Caco-2 (cell line): ENCODE measurements around the gene LONP2. TPM values are rescaled to one million over a fixed set of nuclear protein-coding genes. Genes with fewer than 3 reads are reported as not detected.
"Not testable (repeated sequence)": the region's sequence is repeated elsewhere in the genome, so short reads cannot be mapped to it uniquely, and the experiment has no call there.

Experiments used
- BruUV-seq: library from RNA; stranded (reverse); fragments of 400-500 nt; replicated peaks from 2 replicates; lab custom pipeline; 2021; lab: Mats Ljungman, UMichigan
- CTCF ChIA-PET: fragments of 300-600 bp; sonication (Branson Sonifier 250); formaldehyde crosslinking; loops from one replicate; lab custom pipeline; 2022; ENCODE audit warnings: antibody characterized with exemption; lab: Charles Lee
- POLR2A ChIA-PET: fragments of 300-600 bp; sonication (Branson Sonifier 250); formaldehyde crosslinking; loops from one replicate; lab custom pipeline; 2022; ENCODE audit warnings: antibody characterized with exemption; lab: Charles Lee
- DNase-seq, 2 experiments: peaks; one replicate each; pipeline versions ENCODE4 v3.0.0 to v3.0.0-alpha.2; 2020 to 2022
- H3K27me3 ChIP-seq: replicated peaks from 2 replicates; pipeline ENCODE4 v1.6.0; 2011; ENCODE audit warnings: low read length; ENCODE audit not compliant: control insufficient read depth, insufficient read depth
- H3K36me3 ChIP-seq: 2 replicates; pipeline ENCODE4 v1.5.1; 2011; ENCODE audit warnings: low read length; ENCODE audit not compliant: control insufficient read depth, insufficient read depth
- H3K4me1 ChIP-seq: fragments of 250-450 bp; sonication (Bioruptor Pico); 2 replicates; pipeline ENCODE4 v1.5.1; 2020; ENCODE audit warnings: mild to moderate bottlenecking
- H3K4me3 ChIP-seq: 2 replicates; pipeline ENCODE4 v1.5.1; 2011; ENCODE audit warnings: low read depth, mild to moderate bottlenecking, control low read depth, low read length
- H3K9me3 ChIP-seq: fragments of 250-450 bp; sonication (Bioruptor Pico); 2 replicates; pipeline ENCODE4 v1.5.1; 2020; ENCODE audit warnings: mild to moderate bottlenecking, moderate library complexity
- H3K27ac Mint-ChIP-seq: one replicate; pipeline ENCODE4 v1.8.0; 2022; ENCODE audit warnings: mixed read lengths; ENCODE audit not compliant: unreplicated experiment
- H3K27me3 Mint-ChIP-seq: one replicate; pipeline ENCODE4 v1.8.0; 2022; ENCODE audit warnings: mixed read lengths; ENCODE audit not compliant: insufficient read depth, unreplicated experiment
- H3K36me3 Mint-ChIP-seq: one replicate; pipeline ENCODE4 v1.8.0; 2022; ENCODE audit warnings: mild to moderate bottlenecking, mixed read lengths; ENCODE audit not compliant: insufficient read depth, unreplicated experiment
- H3K4me1 Mint-ChIP-seq: one replicate; pipeline ENCODE4 v1.8.0; 2022; ENCODE audit warnings: low read depth, mixed read lengths; ENCODE audit not compliant: unreplicated experiment
- H3K4me3 Mint-ChIP-seq: one replicate; pipeline ENCODE4 v1.8.0; 2022; ENCODE audit warnings: mild to moderate bottlenecking, moderate library complexity, mixed read lengths; ENCODE audit not compliant: unreplicated experiment
- H3K9me3 Mint-ChIP-seq: one replicate; pipeline ENCODE4 v1.8.0; 2022; ENCODE audit warnings: mixed read lengths; ENCODE audit not compliant: unreplicated experiment
- intact Hi-C: fragments of 100-400 bp; cut with micrococcal nuclease; formaldehyde crosslinking; loops from one replicate; pipeline ENCODE4 v1.10.0; 2022; ENCODE audit not compliant: unreplicated experiment
- total RNA-seq: library from RNA; stranded (reverse); gene quantifications from 2 replicates; pipeline ENCODE4 v1.2.3, GENCODE V29; 2022
- TF ChIP-seq, protein P1 (sequence below), 2 experiments: fragments of 200-600 bp in 1 of 2; IDR thresholded peaks; 1 replicate in 1 of 2; 2 replicates in 1 of 2; pipeline versions ENCODE4 v1.5.1 to v1.8.0; 2011 to 2022; ENCODE audit warnings: antibody characterized with exemption in 1 of 2, control low read depth in 1 of 2, inconsistent platforms in 1 of 2, low read depth in 1 of 2, low read length in 1 of 2, mild to moderate bottlenecking in 1 of 2, moderate library complexity in 1 of 2; ENCODE audit not compliant: insufficient read depth in 1 of 2, severe bottlenecking in 1 of 2, unreplicated experiment in 1 of 2

Gene LONP2
- total RNA-seq, 1 experiment from 2014 or later: 32.1 TPM

DNA sequence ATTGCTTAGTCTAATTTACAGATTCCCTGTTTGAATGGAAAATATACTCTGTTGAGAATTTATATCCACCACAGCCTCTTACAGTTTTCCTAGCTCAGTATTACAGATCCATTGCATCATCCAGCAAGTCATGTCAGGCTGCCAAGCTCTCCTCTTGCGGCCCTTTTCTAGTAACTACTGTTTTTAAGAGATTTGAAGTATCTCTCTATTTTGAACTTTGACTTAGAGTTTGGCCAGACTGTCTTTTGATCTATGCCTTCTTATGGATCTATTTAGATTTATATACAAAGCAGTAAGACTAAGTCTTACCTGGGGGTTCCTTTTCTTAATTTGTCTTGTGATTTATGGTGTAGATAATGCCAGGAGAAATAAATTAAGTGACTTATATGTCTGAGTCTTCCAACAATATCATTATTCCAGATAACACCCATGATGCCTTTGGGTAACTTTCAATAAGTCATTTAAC lies 56.3 kb downstream of the LONP2 start:
- CTCF ChIA-PET: no interaction called here
- Histone ChIP-seq H3K36me3 (no peaks in the 10 kb centered on the region), H3K4me1 (peaks cover 8% of the 10 kb centered on the region), H3K9me3 (no peaks in the 10 kb centered on the region), H3K27me3 (no peaks in the 10 kb centered on the region), H3K4me3 (no peak overlapping the region)
- peak in 1 of 2 experiments; percentile 29 for DNase-seq
- BruUV-seq: no TSS peak
- POLR2A ChIA-PET: no interaction called here
- H3K27ac Mint-ChIP-seq: peak overlapping the region; percentile 79
- no peaks in the 10 kb centered on the region for H3K27me3 Mint-ChIP-seq
- intact Hi-C loops: no loop called here
- H3K4me3 Mint-ChIP-seq: no peak overlapping the region
- peaks cover 22% of the 10 kb centered on the region for H3K36me3 Mint-ChIP-seq
- H3K9me3 Mint-ChIP-seq: no peaks in the 10 kb centered on the region
- TF ChIP-seq, protein P1, sequence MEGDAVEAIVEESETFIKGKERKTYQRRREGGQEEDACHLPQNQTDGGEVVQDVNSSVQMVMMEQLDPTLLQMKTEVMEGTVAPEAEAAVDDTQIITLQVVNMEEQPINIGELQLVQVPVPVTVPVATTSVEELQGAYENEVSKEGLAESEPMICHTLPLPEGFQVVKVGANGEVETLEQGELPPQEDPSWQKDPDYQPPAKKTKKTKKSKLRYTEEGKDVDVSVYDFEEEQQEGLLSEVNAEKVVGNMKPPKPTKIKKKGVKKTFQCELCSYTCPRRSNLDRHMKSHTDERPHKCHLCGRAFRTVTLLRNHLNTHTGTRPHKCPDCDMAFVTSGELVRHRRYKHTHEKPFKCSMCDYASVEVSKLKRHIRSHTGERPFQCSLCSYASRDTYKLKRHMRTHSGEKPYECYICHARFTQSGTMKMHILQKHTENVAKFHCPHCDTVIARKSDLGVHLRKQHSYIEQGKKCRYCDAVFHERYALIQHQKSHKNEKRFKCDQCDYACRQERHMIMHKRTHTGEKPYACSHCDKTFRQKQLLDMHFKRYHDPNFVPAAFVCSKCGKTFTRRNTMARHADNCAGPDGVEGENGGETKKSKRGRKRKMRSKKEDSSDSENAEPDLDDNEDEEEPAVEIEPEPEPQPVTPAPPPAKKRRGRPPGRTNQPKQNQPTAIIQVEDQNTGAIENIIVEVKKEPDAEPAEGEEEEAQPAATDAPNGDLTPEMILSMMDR (IDR thresholded peaks at IDR 0.05; ENCODE audit: insufficient read depth in 1 of 2, low read depth in 1 of 2, low read length in 1 of 2, severe bottlenecking in 1 of 2, unreplicated experiment in 1 of 2): no peak
- H3K4me1 Mint-ChIP-seq: no peaks in the 10 kb centered on the region

DNA sequence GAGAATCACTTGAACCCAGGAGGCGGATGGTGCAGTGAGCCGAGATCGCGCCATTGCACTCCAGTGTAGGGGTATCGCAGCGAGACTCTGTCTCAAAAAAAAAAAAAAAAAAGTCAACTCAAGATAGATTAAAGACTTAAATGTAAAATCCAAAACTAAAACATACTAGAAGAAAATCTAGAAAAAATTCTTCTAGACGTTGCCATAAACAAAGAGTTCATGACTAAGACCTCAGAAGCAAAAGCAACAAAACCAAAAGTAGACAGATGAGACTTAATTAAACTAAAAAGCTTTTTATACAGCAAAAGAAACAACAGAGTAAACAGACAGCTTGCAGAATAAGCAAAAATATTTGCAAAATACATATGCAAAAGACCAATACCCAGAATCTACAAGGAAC lies 64.4 kb downstream of the LONP2 start:
- peaks cover 25% of the 10 kb centered on the region for H3K36me3 Mint-ChIP-seq
- H3K4me1 Mint-ChIP-seq: no peaks in the 10 kb centered on the region
- peaks cover 18% of the 10 kb centered on the region for H3K9me3 Mint-ChIP-seq
- BruUV-seq: no TSS peak
- ChIA-PET POLR2A (no interaction called here), CTCF (no interaction called here)
- Histone ChIP-seq H3K9me3 (peaks cover 9% of the 10 kb centered on the region; the same call in 1 of the 2 replicates), H3K4me1 (no peaks in the 10 kb centered on the region), H3K4me3 (no peak overlapping the region), H3K36me3 (no peaks in the 10 kb centered on the region), H3K27me3 (no peaks in the 10 kb centered on the region)
- TF ChIP-seq, protein P1 (IDR thresholded peaks at IDR 0.05; ENCODE audit: insufficient read depth in 1 of 2, low read depth in 1 of 2, low read length in 1 of 2, severe bottlenecking in 1 of 2, unreplicated experiment in 1 of 2): no peak
- H3K27me3 Mint-ChIP-seq: no peaks in the 10 kb centered on the region
- intact Hi-C loops: no loop called here
- DNase-seq: no peak
- no peak overlapping the region for H3K27ac Mint-ChIP-seq
- H3K4me3 Mint-ChIP-seq: no peak overlapping the region

DNA sequence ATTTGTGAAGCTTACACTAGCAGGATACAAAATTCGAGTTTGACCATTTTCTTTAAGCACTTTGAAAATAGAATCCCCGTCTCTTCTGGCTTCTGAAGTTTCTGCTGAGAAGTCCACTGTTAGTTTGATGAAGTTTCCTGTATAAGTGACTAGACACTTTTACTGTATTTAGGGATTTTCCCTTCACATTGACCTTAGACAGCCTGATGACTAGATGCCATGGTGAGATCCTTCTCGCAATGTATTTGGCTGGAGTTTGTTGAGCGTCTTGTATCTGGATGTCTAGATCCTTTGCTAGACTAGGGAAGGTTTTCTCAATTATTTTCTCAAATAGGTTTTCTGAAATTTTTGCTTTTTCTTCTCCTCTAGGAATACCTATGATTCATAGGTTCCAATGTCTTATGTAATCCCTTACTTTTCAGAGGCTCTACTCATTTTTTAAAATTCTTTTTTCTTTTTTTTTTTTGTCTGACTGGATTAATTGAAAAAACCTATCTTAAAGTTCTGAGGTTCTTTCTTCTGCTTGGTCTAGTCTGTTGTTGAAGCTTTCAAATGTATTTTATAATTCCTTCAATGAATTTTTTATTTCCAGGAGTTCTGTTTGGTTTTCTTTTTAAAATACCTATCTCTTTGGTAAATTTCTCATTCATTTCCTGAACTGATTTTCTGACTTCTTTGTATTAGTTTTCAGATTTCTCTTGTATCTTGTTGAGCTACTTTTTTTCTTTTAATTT lies 67.0 kb downstream of the LONP2 start:
- no peak for DNase-seq
- Histone ChIP-seq H3K27me3 (no peaks in the 10 kb centered on the region), H3K9me3 (peaks cover 9% of the 10 kb centered on the region; the same call in 1 of the 2 replicates), H3K4me1 (no peaks in the 10 kb centered on the region), H3K36me3 (no peaks in the 10 kb centered on the region), H3K4me3 (no peak overlapping the region)
- H3K27ac Mint-ChIP-seq: no peak overlapping the region
- intact Hi-C loops: no loop called here
- H3K36me3 Mint-ChIP-seq: peaks cover 22% of the 10 kb centered on the region
- peaks cover 18% of the 10 kb centered on the region for H3K9me3 Mint-ChIP-seq
- no peak overlapping the region for H3K4me3 Mint-ChIP-seq
- TF ChIP-seq, protein P1 (IDR thresholded peaks at IDR 0.05; ENCODE audit: insufficient read depth in 1 of 2, low read depth in 1 of 2, low read length in 1 of 2, severe bottlenecking in 1 of 2, unreplicated experiment in 1 of 2): no peak
- no peaks in the 10 kb centered on the region for H3K4me1 Mint-ChIP-seq
- ChIA-PET POLR2A (no interaction called here), CTCF (no interaction called here)
- BruUV-seq: no TSS peak
- H3K27me3 Mint-ChIP-seq: no peaks in the 10 kb centered on the region

DNA sequence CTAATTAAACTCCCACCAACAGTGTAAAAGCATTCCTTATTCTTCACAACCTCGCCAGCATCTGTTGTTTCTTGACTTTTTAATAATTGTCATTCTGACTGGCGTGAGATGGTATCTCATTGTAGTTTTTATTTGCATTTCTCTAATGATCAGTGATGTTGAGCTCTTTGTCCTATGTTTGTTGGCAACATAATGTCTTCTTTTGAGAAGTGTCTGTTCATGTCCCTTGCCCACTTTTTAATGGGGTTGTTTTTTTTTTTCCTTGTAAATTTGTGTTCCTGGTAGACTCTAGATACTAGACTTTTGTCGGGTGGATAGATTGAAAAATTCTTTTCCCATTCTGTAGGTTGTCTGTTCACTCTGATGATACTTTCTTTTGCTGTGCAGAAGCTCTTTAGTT lies 69.8 kb downstream of the LONP2 start:
- H3K27me3 ChIP-seq, DNase-seq, H3K4me1 Mint-ChIP-seq, H3K4me1 ChIP-seq, H3K27ac Mint-ChIP-seq, H3K4me3 ChIP-seq, H3K36me3 ChIP-seq, intact Hi-C loops, CTCF ChIA-PET, H3K4me3 Mint-ChIP-seq, BruUV-seq, H3K9me3 ChIP-seq, H3K27me3 Mint-ChIP-seq, POLR2A ChIA-PET: not testable (repeated sequence)
- H3K9me3 Mint-ChIP-seq: peaks cover 18% of the 10 kb centered on the region
- peaks cover 16% of the 10 kb centered on the region for H3K36me3 Mint-ChIP-seq
